ENCODE measurements around the gene SNRNP48.

Gene SNRNP48

GRCh38 chr6:7550433-7550801, 39.6 kb upstream of the SNRNP48 start:
- no peak overlapping the region for H3K4me3 ChIP-seq (ENCODE audit: low read depth, low read length)
- DNase-seq (ENCODE audit: low read depth): no peak
- no peak for TF ChIP-seq CTCF (IDR thresholded peaks at IDR 0.05; ENCODE audit: low read depth, low read length, missing control alignments)

DNA sequence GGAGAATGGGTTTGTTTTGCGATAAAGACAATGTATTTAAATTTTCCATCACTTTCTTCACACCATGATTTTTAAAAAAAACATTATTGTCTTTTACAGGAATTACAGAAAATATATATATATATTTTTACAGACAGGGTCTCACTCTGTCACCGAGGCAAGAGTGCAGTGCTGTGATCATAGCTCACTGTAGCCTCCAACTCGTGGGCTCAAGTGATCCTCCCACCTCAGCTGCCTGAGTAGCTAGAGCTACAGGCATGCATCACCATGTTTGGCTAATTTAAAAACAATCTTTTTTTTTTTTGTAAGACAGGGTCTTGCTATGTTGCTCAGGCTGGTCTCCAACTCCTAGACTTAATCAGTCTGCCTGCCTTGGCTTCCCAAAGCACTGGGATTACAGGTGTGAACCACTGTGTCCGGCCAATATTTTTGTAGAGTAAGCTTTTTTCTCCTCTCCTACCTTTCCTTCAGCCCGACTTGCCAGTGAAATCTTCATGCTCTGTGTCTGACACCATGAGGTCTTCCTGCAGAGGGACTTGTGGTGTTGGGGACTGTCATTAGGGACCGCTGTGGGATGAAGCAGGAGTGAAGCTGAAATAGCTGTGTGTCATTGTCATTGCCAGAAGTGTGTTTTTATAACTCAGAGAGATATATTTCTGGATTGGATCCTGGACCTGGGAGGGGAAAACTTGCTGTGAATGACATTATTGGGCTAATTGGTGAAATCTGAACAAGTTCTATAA, 35.3 kb upstream of the SNRNP48 start:
- H3K4me3 ChIP-seq (ENCODE audit: low read depth, low read length): no peak overlapping the region
- DNase-seq (ENCODE audit: low read depth): no peak
- TF ChIP-seq CTCF (IDR thresholded peaks at IDR 0.05; ENCODE audit: low read depth, low read length, missing control alignments): no peak

DNA sequence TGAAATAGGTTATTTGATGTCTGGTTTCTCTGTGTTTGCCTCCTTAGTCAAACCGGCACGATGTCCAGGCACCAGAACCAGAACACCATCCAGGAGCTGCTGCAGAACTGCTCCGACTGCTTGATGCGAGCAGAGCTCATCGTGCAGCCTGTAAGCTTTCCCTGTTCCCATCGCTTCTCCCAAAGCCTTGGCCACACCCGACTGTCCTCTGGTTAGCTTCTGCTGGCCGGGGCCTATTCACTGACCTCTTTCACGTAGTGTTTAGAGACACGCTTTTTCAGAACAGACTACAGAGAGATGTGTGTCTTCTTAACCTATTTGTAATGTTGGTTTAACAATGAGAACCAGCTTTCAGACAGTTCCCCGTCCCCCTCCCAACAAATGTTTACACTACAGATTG, 34.3 kb upstream of the SNRNP48 start:
- TF ChIP-seq CTCF (IDR thresholded peaks at IDR 0.05; ENCODE audit: low read depth, low read length, missing control alignments): no peak
- no peak for DNase-seq (ENCODE audit: low read depth)
- H3K4me3 ChIP-seq (ENCODE audit: low read depth, low read length): no peak overlapping the region

- no peak overlapping the region for H3K4me3 ChIP-seq (ENCODE audit: low read depth, low read length)
- TF ChIP-seq CTCF (IDR thresholded peaks at IDR 0.05; ENCODE audit: low read depth, low read length, missing control alignments): no peak
- DNase-seq (ENCODE audit: low read depth): no peak
Measured at GRCh38 chr6:7556394-7557106, 33.4 kb upstream of the SNRNP48 start.

- no peak for DNase-seq (ENCODE audit: low read depth)
- H3K4me3 ChIP-seq (ENCODE audit: low read depth, low read length): no peak overlapping the region
- no peak for TF ChIP-seq CTCF (IDR thresholded peaks at IDR 0.05; ENCODE audit: low read depth, low read length, missing control alignments)
Measured at GRCh38 chr6:7557652-7558051, 32.3 kb upstream of the SNRNP48 start.

DNA sequence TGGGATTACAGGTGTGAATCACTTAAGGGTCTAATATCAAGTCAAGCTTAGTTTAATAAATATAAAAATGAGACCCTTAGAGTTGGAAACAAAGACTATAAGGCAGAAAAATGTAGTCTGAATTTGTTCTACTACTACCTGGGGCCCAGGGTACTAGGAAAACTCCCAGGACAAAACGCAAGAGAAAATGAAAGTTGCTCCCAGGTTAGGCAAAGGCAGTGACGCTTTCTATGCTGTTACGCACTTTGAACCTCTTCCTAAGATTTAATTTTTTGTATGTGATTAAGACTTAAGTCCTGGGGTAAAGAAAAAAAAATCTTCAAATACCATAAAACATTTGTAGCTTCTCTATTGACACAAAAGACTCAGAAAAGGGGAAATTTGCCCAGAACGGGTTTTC, 31.2 kb upstream of the SNRNP48 start:
- no peak overlapping the region for H3K4me3 ChIP-seq (ENCODE audit: low read depth, low read length)
- TF ChIP-seq CTCF (IDR thresholded peaks at IDR 0.05; ENCODE audit: low read depth, low read length, missing control alignments): no peak
- no peak for DNase-seq (ENCODE audit: low read depth)

GRCh38 chr6:7559196-7559595, 30.8 kb upstream of the SNRNP48 start:
- DNase-seq (ENCODE audit: low read depth): no peak
- H3K4me3 ChIP-seq (ENCODE audit: low read depth, low read length): no peak overlapping the region
- TF ChIP-seq CTCF (IDR thresholded peaks at IDR 0.05; ENCODE audit: low read depth, low read length, missing control alignments): no peak

All from GM12864 (cell line).